Right forelimb (tissue), 1 donor: Measurements from ENCODE around the gene POTEF.
"Not testable (repeated sequence)": the region's sequence is repeated elsewhere in the genome, so short reads cannot be mapped to it uniquely, and the experiment has no call there.

Experiments used
- DNase-seq: peaks from one replicate; pipeline ENCODE4 v3.0.0-alpha.2; 2018

Gene POTEF

GRCh38 chr2:130127726-130128125, 1.3 kb downstream of the POTEF start:
- DNase-seq, result not testable (repeated sequence)

GRCh38 chr2:130120924-130121323, 8.1 kb downstream of the POTEF start:
- not testable (repeated sequence) for DNase-seq

- not testable (repeated sequence) for DNase-seq
Measured at GRCh38 chr2:130102597-130103363, 26.2 kb downstream of the POTEF start.

GRCh38 chr2:130062645-130063044, 66.4 kb downstream of the POTEF start:
- DNase-seq, result not testable (repeated sequence)

GRCh38 chr2:130059982-130060381, 69.0 kb downstream of the POTEF start:
- DNase-seq, result not testable (repeated sequence)

GRCh38 chr2:130056336-130056735, 72.7 kb downstream of the POTEF start:
- DNase-seq, result not testable (repeated sequence)

GRCh38 chr2:130053217-130053911, 75.7 kb downstream of the POTEF start:
- not testable (repeated sequence) for DNase-seq

GRCh38 chr2:130052376-130052775, 76.6 kb downstream of the POTEF start:
- DNase-seq, result not testable (repeated sequence)

GRCh38 chr2:130048422-130048821, 80.6 kb downstream of the POTEF start:
- DNase-seq, result not testable (repeated sequence)

GRCh38 chr2:130038265-130038603, 90.8 kb downstream of the POTEF start:
- DNase-seq, result not testable (repeated sequence)

GRCh38 chr2:130025931-130026330, 103.1 kb downstream of the POTEF start:
- not testable (repeated sequence) for DNase-seq
